HEK293 (cell line): ENCODE data around the gene PIGL.
"Not testable (repeated sequence)": the region's sequence is repeated elsewhere in the genome, so short reads cannot be mapped to it uniquely, and the experiment has no call there.

Experiments
- CTCF ChIP-seq: fragments of 450-650 bp; formaldehyde crosslinking; IDR thresholded peaks from 2 replicates; pipeline ENCODE4 v1.5.1; 2016; ENCODE audit warnings: missing biosample characterization, missing genetic modification characterization
- SALL2 ChIP-seq: fragments of 450-650 bp; formaldehyde crosslinking; IDR thresholded peaks from 2 replicates; pipeline ENCODE4 v1.5.0; 2017; ENCODE audit warnings: missing biosample characterization, mild to moderate bottlenecking, missing genetic modification characterization, borderline replicate concordance
- ZBTB7A ChIP-seq: fragments of 450-650 bp; formaldehyde crosslinking; IDR thresholded peaks from 2 replicates; pipeline ENCODE4 v1.5.1; 2016; ENCODE audit warnings: low read depth, missing biosample characterization, missing genetic modification characterization
- ZNF184 ChIP-seq: fragments of 450-650 bp; IDR thresholded peaks from 2 replicates; pipeline ENCODE4 v1.5.1; 2018; ENCODE audit warnings: missing biosample characterization, mild to moderate bottlenecking, missing genetic modification characterization
- ZNF274 ChIP-seq, 2 experiments: fragments of 200-500 bp in 1 of 2; fragments of 450-650 bp in 1 of 2; sonication (Bioruptor generic) in 1 of 2; formaldehyde crosslinking in 1 of 2; IDR thresholded peaks; 2 replicates each; pipeline versions ENCODE4 v1.5.1 to v1.6.1; 2014 to 2016; ENCODE audit warnings: borderline replicate concordance in 1 of 2, inconsistent platforms in 1 of 2, low read length in 1 of 2, missing biosample characterization in 1 of 2, missing genetic modification characterization in 1 of 2
- ZNF335 ChIP-seq: fragments of 450-650 bp; formaldehyde crosslinking; conservative IDR thresholded peaks from 2 replicates; pipeline ENCODE4 v1.5.1; 2016; ENCODE audit warnings: missing biosample characterization, missing genetic modification characterization
- ZNF639 ChIP-seq: fragments of 450-650 bp; formaldehyde crosslinking; IDR thresholded peaks from 2 replicates; pipeline ENCODE4 v1.5.1; 2016; ENCODE audit warnings: missing biosample characterization, missing genetic modification characterization
- ZNF837 ChIP-seq: fragments of 450-650 bp; formaldehyde crosslinking; IDR thresholded peaks from 2 replicates; pipeline ENCODE4 v1.5.1; 2016; ENCODE audit warnings: missing biosample characterization, missing genetic modification characterization

GRCh38 chr17:16204763-16205162 lies 12.2 kb upstream of the PIGL start:
- not testable (repeated sequence) for TF ChIP-seq ZNF184 (tag by site-specific recombination); ZNF639 (tag by site-specific recombination); ZBTB7A (tag by site-specific recombination); ZNF335; CTCF; ZNF837 (tag by site-specific recombination); ZNF274 (IDR thresholded peaks at IDR 0.05; ENCODE audit: low read length); ZNF274 (tag by site-specific recombination; IDR thresholded peaks at IDR 0.05; ENCODE audit: borderline replicate concordance); SALL2 (tag by site-specific recombination)
